ENCODE data around the gene LYVE1.

DNA sequence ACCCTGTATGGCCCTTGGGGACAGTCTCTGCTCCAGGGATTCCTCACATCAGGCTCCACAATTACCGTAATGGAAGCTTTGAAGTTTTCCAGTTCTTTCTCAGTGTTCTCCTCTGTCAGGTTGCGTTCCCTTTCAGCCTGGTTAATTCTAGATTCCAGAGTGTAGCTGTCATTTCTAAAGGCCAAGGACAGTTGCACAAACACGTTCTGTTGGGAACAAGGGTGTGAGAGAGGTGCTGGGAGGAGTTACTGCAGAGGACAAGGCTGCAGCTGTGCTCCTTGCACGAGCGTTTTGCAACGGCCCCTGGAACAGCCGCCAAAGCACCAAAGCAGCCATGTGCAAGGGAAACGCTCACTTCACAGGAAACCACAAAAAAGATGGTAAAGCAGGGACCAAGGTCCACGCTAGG lies 35.9 kb upstream of the LYVE1 start:
- no peak for TF ChIP-seq CEBPB (IDR thresholded peaks at IDR 0.05)
- TF ChIP-seq, protein P1, sequence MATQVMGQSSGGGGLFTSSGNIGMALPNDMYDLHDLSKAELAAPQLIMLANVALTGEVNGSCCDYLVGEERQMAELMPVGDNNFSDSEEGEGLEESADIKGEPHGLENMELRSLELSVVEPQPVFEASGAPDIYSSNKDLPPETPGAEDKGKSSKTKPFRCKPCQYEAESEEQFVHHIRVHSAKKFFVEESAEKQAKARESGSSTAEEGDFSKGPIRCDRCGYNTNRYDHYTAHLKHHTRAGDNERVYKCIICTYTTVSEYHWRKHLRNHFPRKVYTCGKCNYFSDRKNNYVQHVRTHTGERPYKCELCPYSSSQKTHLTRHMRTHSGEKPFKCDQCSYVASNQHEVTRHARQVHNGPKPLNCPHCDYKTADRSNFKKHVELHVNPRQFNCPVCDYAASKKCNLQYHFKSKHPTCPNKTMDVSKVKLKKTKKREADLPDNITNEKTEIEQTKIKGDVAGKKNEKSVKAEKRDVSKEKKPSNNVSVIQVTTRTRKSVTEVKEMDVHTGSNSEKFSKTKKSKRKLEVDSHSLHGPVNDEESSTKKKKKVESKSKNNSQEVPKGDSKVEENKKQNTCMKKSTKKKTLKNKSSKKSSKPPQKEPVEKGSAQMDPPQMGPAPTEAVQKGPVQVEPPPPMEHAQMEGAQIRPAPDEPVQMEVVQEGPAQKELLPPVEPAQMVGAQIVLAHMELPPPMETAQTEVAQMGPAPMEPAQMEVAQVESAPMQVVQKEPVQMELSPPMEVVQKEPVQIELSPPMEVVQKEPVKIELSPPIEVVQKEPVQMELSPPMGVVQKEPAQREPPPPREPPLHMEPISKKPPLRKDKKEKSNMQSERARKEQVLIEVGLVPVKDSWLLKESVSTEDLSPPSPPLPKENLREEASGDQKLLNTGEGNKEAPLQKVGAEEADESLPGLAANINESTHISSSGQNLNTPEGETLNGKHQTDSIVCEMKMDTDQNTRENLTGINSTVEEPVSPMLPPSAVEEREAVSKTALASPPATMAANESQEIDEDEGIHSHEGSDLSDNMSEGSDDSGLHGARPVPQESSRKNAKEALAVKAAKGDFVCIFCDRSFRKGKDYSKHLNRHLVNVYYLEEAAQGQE (IDR thresholded peaks at IDR 0.05) = no peak
- TF ChIP-seq MAFK (IDR thresholded peaks at IDR 0.05; ENCODE audit: partially characterized antibody) = no peak
- TF ChIP-seq, protein P2, sequence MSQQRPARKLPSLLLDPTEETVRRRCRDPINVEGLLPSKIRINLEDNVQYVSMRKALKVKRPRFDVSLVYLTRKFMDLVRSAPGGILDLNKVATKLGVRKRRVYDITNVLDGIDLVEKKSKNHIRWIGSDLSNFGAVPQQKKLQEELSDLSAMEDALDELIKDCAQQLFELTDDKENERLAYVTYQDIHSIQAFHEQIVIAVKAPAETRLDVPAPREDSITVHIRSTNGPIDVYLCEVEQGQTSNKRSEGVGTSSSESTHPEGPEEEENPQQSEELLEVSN (IDR thresholded peaks at IDR 0.05; ENCODE audit: borderline replicate concordance, low read depth) = no peak
- TF ChIP-seq, protein P3, sequence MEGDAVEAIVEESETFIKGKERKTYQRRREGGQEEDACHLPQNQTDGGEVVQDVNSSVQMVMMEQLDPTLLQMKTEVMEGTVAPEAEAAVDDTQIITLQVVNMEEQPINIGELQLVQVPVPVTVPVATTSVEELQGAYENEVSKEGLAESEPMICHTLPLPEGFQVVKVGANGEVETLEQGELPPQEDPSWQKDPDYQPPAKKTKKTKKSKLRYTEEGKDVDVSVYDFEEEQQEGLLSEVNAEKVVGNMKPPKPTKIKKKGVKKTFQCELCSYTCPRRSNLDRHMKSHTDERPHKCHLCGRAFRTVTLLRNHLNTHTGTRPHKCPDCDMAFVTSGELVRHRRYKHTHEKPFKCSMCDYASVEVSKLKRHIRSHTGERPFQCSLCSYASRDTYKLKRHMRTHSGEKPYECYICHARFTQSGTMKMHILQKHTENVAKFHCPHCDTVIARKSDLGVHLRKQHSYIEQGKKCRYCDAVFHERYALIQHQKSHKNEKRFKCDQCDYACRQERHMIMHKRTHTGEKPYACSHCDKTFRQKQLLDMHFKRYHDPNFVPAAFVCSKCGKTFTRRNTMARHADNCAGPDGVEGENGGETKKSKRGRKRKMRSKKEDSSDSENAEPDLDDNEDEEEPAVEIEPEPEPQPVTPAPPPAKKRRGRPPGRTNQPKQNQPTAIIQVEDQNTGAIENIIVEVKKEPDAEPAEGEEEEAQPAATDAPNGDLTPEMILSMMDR (IDR thresholded peaks at IDR 0.05) = no peak
- no peak for TF ChIP-seq POLR2AphosphoS2 (conservative IDR thresholded peaks at IDR 0.05; ENCODE audit: low read length)
- no peak for TF ChIP-seq POLR2A (IDR thresholded peaks at IDR 0.05; ENCODE audit: low read length)
